Liver (tissue), 9 donors: Measurements from ENCODE around the gene NT5DC1. TPM values are rescaled to one million over a fixed set of nuclear protein-coding genes. Genes with fewer than 3 reads are reported as not detected.
A peak's percentile ranks its signal among the peaks of the same experiment; 100 is the strongest.

Experiments
- DNase-seq: peaks from one replicate; pipeline ENCODE4 v3.0.0-alpha.2; 2017; ENCODE audit warnings: low spot score
- H3K27ac ChIP-seq, 2 donors: one replicate each; pipeline ENCODE4 v1.7.0; 2013; ENCODE audit warnings: inconsistent platforms in 2 of 2, low read length in 2 of 2, control low read depth in 1 of 2, low read depth in 1 of 2, mild to moderate bottlenecking in 1 of 2
- H3K27me3 ChIP-seq, 4 donors: one replicate each; pipeline versions ENCODE4 v1.6.1 to v1.7.0; 2013; ENCODE audit warnings: low read length in 3 of 4, inconsistent platforms in 1 of 4, mild to moderate bottlenecking in 1 of 4, moderate library complexity in 1 of 4; ENCODE audit not compliant: control insufficient read depth in 4 of 4, insufficient read depth in 4 of 4
- H3K36me3 ChIP-seq, 4 donors: one replicate each; pipeline versions ENCODE4 v1.6.1 to v1.7.0; 2013; ENCODE audit warnings: low read length in 3 of 4, mild to moderate bottlenecking in 3 of 4, low read depth in 1 of 4, moderate library complexity in 1 of 4; ENCODE audit not compliant: control insufficient read depth in 4 of 4, insufficient read depth in 3 of 4
- H3K4me1 ChIP-seq, 4 donors: one replicate each; pipeline versions ENCODE4 v1.6.1 to v1.7.0; 2013; ENCODE audit warnings: low read length in 3 of 4, mild to moderate bottlenecking in 3 of 4, moderate library complexity in 1 of 4; ENCODE audit not compliant: control insufficient read depth in 4 of 4, insufficient read depth in 4 of 4
- H3K4me3 ChIP-seq, 3 donors: one replicate each; pipeline versions ENCODE4 v1.6.1 to v1.7.0; 2013; ENCODE audit warnings: low read length in 3 of 3, control low read depth in 1 of 3, low read depth in 1 of 3, mild to moderate bottlenecking in 1 of 3
- H3K9ac ChIP-seq, 2 donors: one replicate each; pipeline ENCODE4 v1.7.0; 2013; ENCODE audit warnings: low read length in 2 of 2, mild to moderate bottlenecking in 2 of 2, moderate library complexity in 2 of 2, control low read depth in 1 of 2, low read depth in 1 of 2
- H3K9me3 ChIP-seq, 4 donors: one replicate each; pipeline versions ENCODE4 v1.6.1 to v1.7.0; 2013; ENCODE audit warnings: low read length in 3 of 4; ENCODE audit not compliant: control insufficient read depth in 4 of 4
- ATF3 ChIP-seq: IDR thresholded peaks from 2 replicates; pipeline ENCODE4 v1.6.1; 2016; ENCODE audit warnings: antibody characterized with exemption
- EGR1 ChIP-seq, 2 donors: IDR thresholded peaks; 2 replicates each; pipeline ENCODE4 v1.6.1; 2016 to 2018; ENCODE audit warnings: antibody characterized with exemption in 2 of 2, low read depth in 2 of 2
- FOXA1 ChIP-seq: IDR thresholded peaks from 2 replicates; pipeline ENCODE4 v1.6.1; 2016; ENCODE audit warnings: antibody characterized with exemption
- FOXA2 ChIP-seq: IDR thresholded peaks from 2 replicates; pipeline ENCODE4 v1.6.1; 2016; ENCODE audit warnings: antibody characterized with exemption
- GABPA ChIP-seq, 2 donors: IDR thresholded peaks in 1 of 2; conservative IDR thresholded peaks in 1 of 2; 2 replicates each; pipeline ENCODE4 v1.6.1; 2016; ENCODE audit warnings: antibody characterized with exemption in 2 of 2, mild to moderate bottlenecking in 1 of 2, moderate library complexity in 1 of 2
- HNF4A ChIP-seq, 2 donors: conservative IDR thresholded peaks; 2 replicates each; pipeline ENCODE4 v1.6.1; 2016; ENCODE audit warnings: antibody characterized with exemption in 2 of 2, mild to moderate bottlenecking in 2 of 2
- JUND ChIP-seq, 2 donors: IDR thresholded peaks; 2 replicates each; pipeline ENCODE4 v1.6.1; 2016; ENCODE audit warnings: antibody characterized with exemption in 2 of 2
- MAX ChIP-seq: IDR thresholded peaks from 2 replicates; pipeline ENCODE4 v1.6.1; 2016; ENCODE audit warnings: antibody characterized with exemption
- NR2F2 ChIP-seq: IDR thresholded peaks from 2 replicates; pipeline ENCODE4 v1.6.1; 2016; ENCODE audit warnings: antibody characterized with exemption
- RAD21 ChIP-seq, 2 donors: IDR thresholded peaks; 2 replicates each; pipeline ENCODE4 v1.6.1; 2016; ENCODE audit warnings: antibody characterized with exemption in 2 of 2, mild to moderate bottlenecking in 2 of 2
- REST ChIP-seq: IDR thresholded peaks from 2 replicates; pipeline ENCODE4 v1.6.1; 2016; ENCODE audit warnings: antibody characterized with exemption, mild to moderate bottlenecking
- RXRA ChIP-seq, 2 donors: IDR thresholded peaks; 2 replicates each; pipeline ENCODE4 v1.6.1; 2017 to 2018; ENCODE audit warnings: antibody characterized with exemption in 2 of 2, mild to moderate bottlenecking in 1 of 2
- SP1 ChIP-seq: IDR thresholded peaks from 2 replicates; pipeline ENCODE4 v1.6.1; 2018; ENCODE audit warnings: antibody characterized with exemption, mild to moderate bottlenecking
- TAF1 ChIP-seq: conservative IDR thresholded peaks from 2 replicates; pipeline ENCODE4 v1.6.1; 2016; ENCODE audit warnings: antibody characterized with exemption, mild to moderate bottlenecking
- YY1 ChIP-seq: IDR thresholded peaks from 2 replicates; pipeline ENCODE4 v1.6.1; 2016; ENCODE audit warnings: antibody characterized with exemption, mild to moderate bottlenecking
- WGBS: extraction: QIAGEN DNeasy Blood & Tissue Kit; methylation state at CpG from one replicate; pipeline ENCODE4 v1.1.7; 2013; 5-methylcytosine and 5-hydroxymethylcytosine counted together
- polyA plus RNA-seq, 2 donors: library from polyadenylated mRNA; stranded (reverse) in 1 of 2; unstranded in 1 of 2; fragments of 200-250 nt in 1 of 2; fragments of >200 nt in 1 of 2; fragmentation: Nextera tagmentation in 1 of 2; extraction: Ambion mirVana in 1 of 2; gene quantifications; one replicate each; pipeline versions ENCODE4 v1.2.1 to v1.2.3, GENCODE V29; 2013 to 2015
- total RNA-seq, 2 donors: library from RNA; depleted of rRNA; stranded (reverse); fragments of >200 nt; gene quantifications; one replicate each; pipeline ENCODE4 v1.2.3, GENCODE V29; 2014
- TF ChIP-seq, protein P1 (sequence below): IDR thresholded peaks from 2 replicates; pipeline ENCODE4 v1.6.1; 2016; ENCODE audit warnings: antibody characterized with exemption
- TF ChIP-seq, protein P2 (sequence below): fragments of 150-350 bp; IDR thresholded peaks from 2 replicates; pipeline ENCODE4 v1.5.1; 2017; ENCODE audit warnings: improper control_type of control experiment, low read depth, low read length; ENCODE audit not compliant: missing input control
- donor health status: healthy.
- donor health status: healthy.
- donor health status: healthy.
- donor health status: healthy.
- donor health status: healthy.

The NT5DC1 gene
- total and polyA plus RNA-seq, 4 donors, result 10.4 to 31.4 (median 23.3) TPM

DNA sequence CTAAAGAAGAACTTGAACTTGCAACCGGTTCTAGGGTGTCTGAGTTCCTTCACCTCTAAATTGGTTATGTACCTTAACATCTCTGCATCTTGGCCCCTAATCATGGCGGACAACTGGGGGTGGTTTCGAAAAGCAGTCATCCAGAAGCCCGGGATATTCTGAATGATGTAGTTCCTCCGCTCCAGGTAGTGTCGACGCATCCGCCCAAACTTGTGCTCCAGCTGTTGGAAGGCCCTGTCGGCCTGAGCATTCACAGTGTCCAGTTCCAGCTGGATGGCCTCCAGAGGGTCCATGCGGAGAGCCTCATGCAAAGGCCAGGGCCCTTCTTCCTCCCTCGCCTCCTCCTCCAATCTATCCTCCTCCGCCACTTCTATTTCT is 178.2 kb downstream of the NT5DC1 start (continued):
- TF ChIP-seq YY1 (no peak), FOXA1 (no peak), HNF4A (conservative IDR thresholded peaks at IDR 0.05) (no peak)

GRCh38 chr6:116279232-116280160 is 178.8 kb downstream of the NT5DC1 start, which contains the start of gene TSPYL1:
Gene TSPYL1, minus strand, starts transcription at chr6:116279930. Its CDS starts 100 bp downstream, at chr6:116279830.
- H3K9me3 ChIP-seq, result no peaks in the 10 kb centered on the region
- no peaks in the 10 kb centered on the region for H3K36me3 ChIP-seq
- DNase-seq, result peak; percentile 94
- H3K9ac ChIP-seq, result peak within 1 kb of the TSS; percentile 89 to 97
- TF ChIP-seq TAF1, result peak; percentile 91
- no peak for TF ChIP-seq FOXA2
- no peak for TF ChIP-seq EGR1 (IDR thresholded peaks at IDR 0.05; ENCODE audit: low read depth in 2 of 2)
- peak; percentile 64 for TF ChIP-seq SP1
- TF ChIP-seq, protein P1, sequence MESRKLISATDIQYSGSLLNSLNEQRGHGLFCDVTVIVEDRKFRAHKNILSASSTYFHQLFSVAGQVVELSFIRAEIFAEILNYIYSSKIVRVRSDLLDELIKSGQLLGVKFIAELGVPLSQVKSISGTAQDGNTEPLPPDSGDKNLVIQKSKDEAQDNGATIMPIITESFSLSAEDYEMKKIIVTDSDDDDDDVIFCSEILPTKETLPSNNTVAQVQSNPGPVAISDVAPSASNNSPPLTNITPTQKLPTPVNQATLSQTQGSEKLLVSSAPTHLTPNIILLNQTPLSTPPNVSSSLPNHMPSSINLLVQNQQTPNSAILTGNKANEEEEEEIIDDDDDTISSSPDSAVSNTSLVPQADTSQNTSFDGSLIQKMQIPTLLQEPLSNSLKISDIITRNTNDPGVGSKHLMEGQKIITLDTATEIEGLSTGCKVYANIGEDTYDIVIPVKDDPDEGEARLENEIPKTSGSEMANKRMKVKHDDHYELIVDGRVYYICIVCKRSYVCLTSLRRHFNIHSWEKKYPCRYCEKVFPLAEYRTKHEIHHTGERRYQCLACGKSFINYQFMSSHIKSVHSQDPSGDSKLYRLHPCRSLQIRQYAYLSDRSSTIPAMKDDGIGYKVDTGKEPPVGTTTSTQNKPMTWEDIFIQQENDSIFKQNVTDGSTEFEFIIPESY, result peak; percentile 99
- no peak for TF ChIP-seq NR2F2
- TF ChIP-seq, protein P2, sequence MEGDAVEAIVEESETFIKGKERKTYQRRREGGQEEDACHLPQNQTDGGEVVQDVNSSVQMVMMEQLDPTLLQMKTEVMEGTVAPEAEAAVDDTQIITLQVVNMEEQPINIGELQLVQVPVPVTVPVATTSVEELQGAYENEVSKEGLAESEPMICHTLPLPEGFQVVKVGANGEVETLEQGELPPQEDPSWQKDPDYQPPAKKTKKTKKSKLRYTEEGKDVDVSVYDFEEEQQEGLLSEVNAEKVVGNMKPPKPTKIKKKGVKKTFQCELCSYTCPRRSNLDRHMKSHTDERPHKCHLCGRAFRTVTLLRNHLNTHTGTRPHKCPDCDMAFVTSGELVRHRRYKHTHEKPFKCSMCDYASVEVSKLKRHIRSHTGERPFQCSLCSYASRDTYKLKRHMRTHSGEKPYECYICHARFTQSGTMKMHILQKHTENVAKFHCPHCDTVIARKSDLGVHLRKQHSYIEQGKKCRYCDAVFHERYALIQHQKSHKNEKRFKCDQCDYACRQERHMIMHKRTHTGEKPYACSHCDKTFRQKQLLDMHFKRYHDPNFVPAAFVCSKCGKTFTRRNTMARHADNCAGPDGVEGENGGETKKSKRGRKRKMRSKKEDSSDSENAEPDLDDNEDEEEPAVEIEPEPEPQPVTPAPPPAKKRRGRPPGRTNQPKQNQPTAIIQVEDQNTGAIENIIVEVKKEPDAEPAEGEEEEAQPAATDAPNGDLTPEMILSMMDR, result no peak
- TF ChIP-seq YY1, result peak; percentile 82
- no peak for TF ChIP-seq FOXA1
- TF ChIP-seq ATF3, result no peak
- peak in 1 of 2 donors; percentile 36 for TF ChIP-seq JUND (IDR thresholded peaks at IDR 0.05)
- no peak for TF ChIP-seq GABPA (IDR thresholded peaks at IDR 0.05 in 1 of 2, conservative IDR thresholded peaks at IDR 0.05 in 1 of 2)
- TF ChIP-seq HNF4A (conservative IDR thresholded peaks at IDR 0.05), result peak in 1 of 2 donors; percentile 4
- TF ChIP-seq REST, result peak; percentile 86
- TF ChIP-seq RXRA (IDR thresholded peaks at IDR 0.05), result peak in 1 of 2 donors; percentile 12
- TF ChIP-seq RAD21 (IDR thresholded peaks at IDR 0.05), result no peak
- TF ChIP-seq MAX, result peak; percentile 11
- H3K4me1 ChIP-seq, result peaks cover 6 to 53% (median 38%) of the 10 kb centered on the region in 4 donors
- WGBS, result under 1% methylated on average over 71 of the region's 71 CpGs
- peak within 1 kb of the TSS; percentile 88 to 97 for H3K27ac ChIP-seq
- H3K27me3 ChIP-seq, result no peaks in the 10 kb centered on the region
- H3K4me3 ChIP-seq, result peak within 1 kb of the TSS; percentile 78 to 94 (median 81)
